ENCODE data around the gene NAA40.
"Not testable (repeated sequence)": the region's sequence is repeated elsewhere in the genome, so short reads cannot be mapped to it uniquely, and the experiment has no call there.

NAA40 gene

GRCh38 chr11:63933459-63933858 lies 5.3 kb upstream of the NAA40 start:
- no peak for FAIRE-seq

GRCh38 chr11:63937713-63938478 lies 906 bp upstream of the NAA40 start:
- DNase-seq (ENCODE audit: extremely low spot score, insufficient read length, low read depth) (no peak), FAIRE-seq (no peak)

More at GRCh38 chr11:63933459-63933858, 5.3 kb upstream of the NAA40 start:
- no peak for DNase-seq (ENCODE audit: extremely low spot score, insufficient read length, low read depth)

DNA sequence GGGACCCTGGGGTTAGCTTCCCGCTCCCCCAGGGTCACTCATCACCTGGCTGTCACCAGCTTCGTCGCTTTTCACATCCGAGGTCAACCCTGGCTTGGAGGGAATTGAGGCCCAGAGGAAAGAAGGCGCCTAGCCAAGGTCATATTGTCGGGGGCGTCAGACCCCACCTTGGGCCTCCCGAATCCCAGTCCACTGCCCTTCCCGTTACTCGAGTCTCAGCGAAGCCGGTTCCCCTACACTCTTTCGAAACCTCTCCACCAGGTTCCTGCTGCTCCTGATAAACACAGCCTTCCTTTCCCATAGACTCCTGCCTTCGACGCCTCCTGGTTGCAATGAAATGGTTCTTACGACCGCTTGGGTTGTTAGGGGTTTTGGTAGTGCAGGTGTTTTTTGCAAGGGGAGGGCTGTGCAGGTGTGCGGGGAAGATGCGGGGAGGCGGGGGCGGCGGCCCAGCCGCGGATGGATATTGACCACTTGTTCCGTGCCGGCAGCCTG lies 642 bp downstream of the NAA40 start:
- FAIRE-seq (no peak), DNase-seq (ENCODE audit: extremely low spot score, insufficient read length, low read depth) (no peak)

GRCh38 chr11:63940786-63941185 lies 2.0 kb downstream of the NAA40 start:
- DNase-seq (ENCODE audit: extremely low spot score, insufficient read length, low read depth) (no peak), FAIRE-seq (no peak)

DNA sequence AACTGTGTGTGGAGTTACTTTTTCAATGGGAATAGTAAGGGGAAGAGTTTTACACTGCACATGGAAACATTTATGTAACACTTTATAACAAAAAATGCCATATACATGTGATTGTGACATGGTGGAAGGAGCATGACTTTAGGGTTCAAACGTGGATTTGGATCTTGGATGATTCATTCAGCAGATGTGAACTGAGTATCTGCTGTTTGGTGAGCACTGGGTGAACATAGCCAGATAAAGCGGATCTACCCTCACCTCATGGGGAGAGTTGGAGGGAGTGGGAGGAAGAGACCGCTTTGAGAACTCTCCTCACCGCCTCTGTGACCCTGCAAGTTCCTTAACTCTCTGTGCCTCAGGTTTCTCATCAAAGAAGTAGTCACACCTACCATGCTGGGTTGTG lies 3.1 kb downstream of the NAA40 start:
- FAIRE-seq = no peak
- DNase-seq (ENCODE audit: extremely low spot score, insufficient read length, low read depth) = no peak

GRCh38 chr11:63942803-63943202 lies 4.0 kb downstream of the NAA40 start:
- DNase-seq (ENCODE audit: extremely low spot score, insufficient read length, low read depth) (no peak), FAIRE-seq (no peak)

GRCh38 chr11:63944987-63945386 lies 6.2 kb downstream of the NAA40 start:
- no peak for FAIRE-seq
- no peak for DNase-seq (ENCODE audit: extremely low spot score, insufficient read length, low read depth)

DNA sequence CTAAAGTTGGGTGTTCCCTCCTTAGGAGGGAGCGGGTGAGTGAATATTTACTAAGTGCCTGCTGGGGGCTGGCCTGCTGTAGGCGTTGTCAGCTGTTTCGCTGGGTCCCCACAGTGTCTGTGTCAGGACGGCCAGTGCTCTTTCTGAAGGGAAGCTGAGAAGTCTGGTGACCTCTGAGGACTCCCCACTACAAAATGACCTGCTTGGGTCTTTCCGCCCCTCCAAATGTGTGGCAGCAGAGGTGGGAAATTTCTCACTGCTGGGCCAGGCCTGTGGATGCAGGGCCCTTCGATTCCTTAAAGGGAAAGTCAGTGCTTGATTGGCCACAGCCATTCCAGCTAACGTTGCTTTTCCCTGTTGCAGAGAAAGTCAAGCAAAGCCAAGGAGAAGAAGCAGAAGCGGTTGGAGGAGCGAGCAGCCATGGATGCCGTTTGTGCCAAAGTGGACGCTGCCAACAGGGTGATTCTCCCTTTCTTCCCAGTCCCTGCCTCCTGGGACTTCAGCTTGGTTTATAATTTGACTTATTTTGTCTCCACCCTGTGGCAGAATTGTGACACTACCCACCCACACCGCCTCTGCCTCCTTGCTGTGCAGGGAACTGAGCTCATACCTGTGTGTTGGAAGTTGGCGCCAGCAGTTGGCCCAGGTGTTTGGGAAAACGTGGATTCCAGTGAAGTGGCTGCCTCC lies 6.8 kb downstream of the NAA40 start:
- DNase-seq (ENCODE audit: extremely low spot score, insufficient read length, low read depth) (peak; percentile 33), FAIRE-seq (peak; percentile 49)

- DNase-seq (ENCODE audit: extremely low spot score, insufficient read length, low read depth) (no peak), FAIRE-seq (no peak)
These were observed 13.2 kb downstream of the NAA40 start for GRCh38 chr11:63951779-63952536.

GRCh38 chr11:63952570-63952969 lies 13.8 kb downstream of the NAA40 start:
- no peak for FAIRE-seq

GRCh38 chr11:63958008-63958407 lies 19.2 kb downstream of the NAA40 start:
- DNase-seq (ENCODE audit: extremely low spot score, insufficient read length, low read depth) (no peak), FAIRE-seq (no peak)

More at GRCh38 chr11:63952570-63952969, 13.8 kb downstream of the NAA40 start:
- DNase-seq (ENCODE audit: extremely low spot score, insufficient read length, low read depth) = no peak

- FAIRE-seq (no peak), DNase-seq (ENCODE audit: extremely low spot score, insufficient read length, low read depth) (no peak)
These were observed 23.0 kb downstream of the NAA40 start for GRCh38 chr11:63961608-63962412.

DNA sequence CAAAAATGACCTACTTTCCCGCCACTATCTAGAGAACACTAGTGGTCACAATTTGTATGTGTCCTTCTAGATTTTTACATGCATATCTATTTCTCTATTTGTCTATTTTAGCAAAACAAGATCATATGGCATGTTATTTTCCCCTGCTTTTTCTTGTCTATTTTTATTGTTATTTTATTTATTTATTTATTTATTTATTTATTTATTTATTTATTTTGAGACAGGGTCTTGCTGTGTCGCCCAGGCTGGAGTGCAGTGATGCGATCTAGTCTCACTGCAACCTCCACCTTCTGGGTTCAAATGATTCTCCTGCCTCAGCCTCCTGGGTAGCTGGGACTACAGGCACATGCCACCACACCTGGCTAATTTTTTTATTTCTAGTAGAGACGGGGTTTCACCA lies 25.1 kb downstream of the NAA40 start:
- DNase-seq (ENCODE audit: extremely low spot score, insufficient read length, low read depth); FAIRE-seq: not testable (repeated sequence)

DNA sequence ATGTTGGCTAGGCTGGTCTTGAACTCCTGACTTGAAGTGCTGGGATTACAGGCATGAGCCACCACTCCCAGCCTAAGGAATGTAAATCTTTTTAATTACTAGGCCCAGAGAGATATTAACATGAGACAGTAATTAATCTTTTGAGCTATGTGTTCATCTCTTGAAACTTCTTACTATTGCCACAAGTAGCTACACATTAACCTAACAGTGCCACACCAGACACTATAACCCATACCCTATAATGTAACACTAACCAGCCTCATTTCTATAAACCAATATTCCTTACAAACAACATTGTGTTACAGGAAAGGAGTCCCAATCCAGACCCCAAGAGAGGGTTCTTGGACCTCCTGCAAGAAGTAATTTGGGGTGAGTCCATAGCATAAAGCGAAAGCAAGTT lies 27.6 kb downstream of the NAA40 start:
- FAIRE-seq (no peak), DNase-seq (ENCODE audit: extremely low spot score, insufficient read length, low read depth) (no peak)

DNA sequence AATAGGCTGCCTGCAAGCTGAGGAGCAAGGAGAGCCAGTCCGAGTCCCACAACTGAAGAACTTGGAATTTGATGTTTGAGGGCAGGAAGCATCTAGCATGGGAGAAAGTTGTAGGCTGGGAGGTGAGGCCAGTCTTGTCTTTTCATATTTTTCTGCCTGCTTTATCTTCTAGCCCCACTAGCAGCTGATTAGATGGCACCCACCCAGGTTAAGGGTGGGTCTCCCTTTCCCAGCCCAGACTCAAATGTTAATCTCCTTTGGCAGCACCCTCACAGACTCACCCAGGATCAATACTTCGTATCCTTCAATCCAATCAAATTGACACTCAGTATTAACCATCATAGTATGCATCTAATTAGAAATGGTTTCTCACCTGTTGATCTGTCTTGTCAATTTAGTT lies 30.7 kb downstream of the NAA40 start:
- DNase-seq (ENCODE audit: extremely low spot score, insufficient read length, low read depth) = no peak
- FAIRE-seq = no peak

- FAIRE-seq (no peak), DNase-seq (ENCODE audit: extremely low spot score, insufficient read length, low read depth) (no peak)
These were observed 32.1 kb downstream of the NAA40 start for GRCh38 chr11:63970902-63971301.

DNA sequence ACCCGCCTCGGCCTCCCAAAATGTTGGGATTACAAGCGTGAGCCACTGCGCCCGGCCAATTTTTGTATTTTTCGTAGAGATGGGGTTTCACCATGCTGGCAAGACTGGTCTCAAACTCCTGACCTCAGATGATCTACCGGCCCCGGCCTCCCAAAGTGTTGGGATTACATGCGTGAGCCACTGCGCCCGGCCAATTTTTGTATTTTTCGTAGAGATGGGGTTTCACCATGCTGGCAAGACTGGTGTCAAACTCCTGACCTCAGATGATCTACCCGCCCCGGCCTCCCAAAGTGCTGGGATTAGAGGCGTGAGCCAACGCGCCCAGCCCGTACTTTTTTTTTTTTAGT lies 35.1 kb downstream of the NAA40 start:
- not testable (repeated sequence) for DNase-seq (ENCODE audit: extremely low spot score, insufficient read length, low read depth); FAIRE-seq

DNA sequence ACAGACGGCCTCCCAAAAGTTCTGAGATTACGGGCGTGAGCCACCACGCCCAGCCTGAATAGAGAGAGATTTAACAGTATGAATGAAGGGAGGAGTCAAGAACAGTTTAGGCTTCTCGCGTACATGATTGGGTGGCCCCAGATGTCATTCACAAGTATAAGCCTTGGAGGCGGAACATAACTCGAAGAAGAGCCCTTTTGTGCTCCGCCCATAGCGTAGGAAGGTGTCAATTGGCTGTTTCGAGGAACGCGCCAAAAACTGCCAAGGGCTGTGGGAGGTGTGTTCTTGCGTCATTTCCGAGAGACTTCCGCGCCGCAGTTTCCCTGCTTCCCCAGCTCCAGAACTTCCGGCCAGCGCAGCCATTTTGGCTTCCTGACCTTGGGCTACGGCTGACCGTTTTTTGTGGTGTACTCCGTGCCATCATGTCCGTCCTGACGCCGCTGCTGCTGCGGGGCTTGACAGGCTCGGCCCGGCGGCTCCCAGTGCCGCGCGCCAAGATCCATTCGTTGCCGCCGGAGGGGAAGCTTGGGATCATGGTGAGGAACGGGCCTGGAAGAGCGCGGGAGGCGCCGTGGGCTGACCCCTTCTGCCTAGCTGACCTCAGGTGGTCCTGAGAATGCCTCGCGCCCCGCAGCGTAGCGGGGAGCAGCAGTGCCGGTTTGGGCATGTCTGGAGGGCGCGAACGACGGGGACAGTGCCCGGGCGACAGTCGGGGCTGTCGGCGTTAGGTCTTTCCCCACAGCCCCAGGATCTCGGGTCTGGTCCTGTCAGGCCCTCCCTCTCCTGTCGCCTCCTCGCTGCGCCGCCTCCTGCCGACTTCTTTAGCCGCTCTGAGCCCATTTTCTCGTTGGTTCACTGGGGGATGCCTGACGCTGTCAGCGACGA lies 35.7 kb downstream of the NAA40 start, which contains the start of gene COX8A:
COX8A (plus strand) TSS at position 362 of the 885 bp plus-strand sequence; CDS start at position 423, 61 bp downstream.
- peak; percentile 98 for FAIRE-seq

More for the DNA sequence above, 35.7 kb downstream of the NAA40 start, which contains the start of gene COX8A:
- peak; percentile 93 for DNase-seq (ENCODE audit: extremely low spot score, insufficient read length, low read depth)

Data from GM18507 (cell line).